Measurements from ENCODE around the gene SLK. TPM values are rescaled to one million over a fixed set of nuclear protein-coding genes. Genes with fewer than 3 reads are reported as not detected.

SLK gene
- polyA plus RNA-seq, 1 of the 3 experiments (the other 2 are of a cell fraction) = 4.0 TPM

GRCh38 chr10:103969857-103970627 lies 3.1 kb downstream of the SLK start (continued):
- TF ChIP-seq PBX3 (IDR thresholded peaks at IDR 0.05) (no peak), YY1 (IDR thresholded peaks at IDR 0.05; ENCODE audit: low read depth) (no peak), TAF1 (IDR thresholded peaks at IDR 0.05; ENCODE audit: borderline replicate concordance, low read depth, low read length) (no peak), NFIC (IDR thresholded peaks at IDR 0.05; ENCODE audit: borderline replicate concordance) (no peak), ELF1 (IDR thresholded peaks at IDR 0.05) (no peak), SMC3 (IDR thresholded peaks at IDR 0.05; ENCODE audit: low read depth, low read length) (no peak)

DNA sequence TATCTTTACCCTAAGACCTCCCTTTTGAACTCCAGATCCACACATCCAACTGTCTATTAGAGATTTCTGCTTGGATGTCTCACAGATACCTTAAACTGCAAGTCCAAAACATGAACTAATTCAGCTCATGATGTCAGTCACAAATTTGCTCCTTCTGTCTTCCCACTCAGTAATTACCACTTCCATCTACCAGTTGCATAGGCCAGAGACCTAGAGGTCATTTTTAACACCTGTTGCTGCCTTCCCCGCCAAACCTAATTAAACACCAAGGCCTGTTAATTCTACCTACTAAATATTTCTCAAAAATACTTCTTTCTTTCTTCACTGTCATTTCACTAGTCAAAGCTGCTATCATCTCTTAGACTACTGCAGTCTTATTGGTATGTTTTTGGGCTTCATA lies 8.2 kb downstream of the SLK start:
- Histone ChIP-seq H3F3A (replicated peaks; ENCODE audit: insufficient read depth) (no peaks in the 10 kb centered on the region), H2AFZ (ENCODE audit: low read depth) (no peak overlapping the region), H4K20me1 (ENCODE audit: insufficient read depth) (peaks cover 34% of the 10 kb centered on the region), H3K9me3 (no peaks in the 10 kb centered on the region), H3K4me1 (ENCODE audit: control insufficient read depth in 1 of 2, insufficient read depth in 2 of 2, low read depth in 1 of 2, low read length in 1 of 2) (peaks cover 0 to 4% of the 10 kb centered on the region in 2 experiments; a peak in 2 of 4 replicates), H3K36me3 (replicated peaks in 1 of 2; ENCODE audit: control insufficient read depth in 1 of 2, insufficient read depth in 2 of 2, low read length in 1 of 2) (peaks cover 0 to 6% of the 10 kb centered on the region in 2 experiments), H3K27ac (ENCODE audit: low read depth in 2 of 2, low read length in 1 of 2) (no peak overlapping the region), H3K4me2 (no peak overlapping the region), H3K9me2 (no peaks in the 10 kb centered on the region), H3K27me3 (ENCODE audit: insufficient read depth) (no peaks in the 10 kb centered on the region), H3K4me3 (ENCODE audit: low read depth in 2 of 2, low read length in 1 of 2) (no peak overlapping the region), H3K79me2 (ENCODE audit: insufficient read depth) (peaks cover 95% of the 10 kb centered on the region), H3K9ac (no peak overlapping the region)
- CTCF ChIA-PET = no interaction called here
- 95% methylated on average over 1 of the region's 1 CpG for WGBS (ENCODE audit: low lambda C conversion rate)
- no peak for DNase-seq
- POLR2A ChIA-PET = no interaction called here
- no peak for TF ChIP-seq RAD21 (IDR thresholded peaks at IDR 0.05; ENCODE audit: low read length)
- TF ChIP-seq FOXJ3 (CRISPR knock-in tag; IDR thresholded peaks at IDR 0.05) = no peak
- TF ChIP-seq USF2 (IDR thresholded peaks at IDR 0.05; ENCODE audit: borderline replicate concordance, low read depth, low read length) = no peak
- TF ChIP-seq RFX5 (IDR thresholded peaks at IDR 0.05; ENCODE audit: low read length) = no peak
- no peak for TF ChIP-seq RCOR1 (IDR thresholded peaks at IDR 0.05; ENCODE audit: low read length)
- no peak for TF ChIP-seq NFIC (IDR thresholded peaks at IDR 0.05; ENCODE audit: borderline replicate concordance)
- no peak for TF ChIP-seq YY1 (IDR thresholded peaks at IDR 0.05; ENCODE audit: low read depth)
- TF ChIP-seq JUND (IDR thresholded peaks at IDR 0.05) = no peak
- TF ChIP-seq ZBTB33 (IDR thresholded peaks at IDR 0.05; ENCODE audit: borderline replicate concordance, low read depth) = no peak
- TF ChIP-seq TAF1 (IDR thresholded peaks at IDR 0.05; ENCODE audit: borderline replicate concordance, low read depth, low read length) = no peak
- TF ChIP-seq FOSL2 (IDR thresholded peaks at IDR 0.05; ENCODE audit: borderline replicate concordance, low read depth) = no peak
- no peak for TF ChIP-seq NRF1 (IDR thresholded peaks at IDR 0.05; ENCODE audit: low read depth, low read length)
- TF ChIP-seq, protein P1, sequence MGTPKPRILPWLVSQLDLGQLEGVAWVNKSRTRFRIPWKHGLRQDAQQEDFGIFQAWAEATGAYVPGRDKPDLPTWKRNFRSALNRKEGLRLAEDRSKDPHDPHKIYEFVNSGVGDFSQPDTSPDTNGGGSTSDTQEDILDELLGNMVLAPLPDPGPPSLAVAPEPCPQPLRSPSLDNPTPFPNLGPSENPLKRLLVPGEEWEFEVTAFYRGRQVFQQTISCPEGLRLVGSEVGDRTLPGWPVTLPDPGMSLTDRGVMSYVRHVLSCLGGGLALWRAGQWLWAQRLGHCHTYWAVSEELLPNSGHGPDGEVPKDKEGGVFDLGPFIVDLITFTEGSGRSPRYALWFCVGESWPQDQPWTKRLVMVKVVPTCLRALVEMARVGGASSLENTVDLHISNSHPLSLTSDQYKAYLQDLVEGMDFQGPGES (IDR thresholded peaks at IDR 0.05; ENCODE audit: low read depth, low read length) = no peak
- TF ChIP-seq USF1 (IDR thresholded peaks at IDR 0.05; ENCODE audit: borderline replicate concordance, low read depth) = no peak
- TF ChIP-seq REST (IDR thresholded peaks at IDR 0.05; ENCODE audit: low read depth, low read length) = no peak
- TF ChIP-seq EP300 (IDR thresholded peaks at IDR 0.05; ENCODE audit: borderline replicate concordance in 1 of 2, low read depth in 1 of 2, low read length in 1 of 2) = no peak
- TF ChIP-seq MAX (IDR thresholded peaks at IDR 0.05; ENCODE audit: low read depth) = no peak
- no peak for TF ChIP-seq GABPA (IDR thresholded peaks at IDR 0.05; ENCODE audit: low read depth)
